Body of pancreas (tissue), 4 donors: ENCODE data around the gene TMEM86B.
A peak's percentile ranks its signal among the peaks of the same experiment; 100 is the strongest.
"Not testable (repeated sequence)": the region's sequence is repeated elsewhere in the genome, so short reads cannot be mapped to it uniquely, and the experiment has no call there.

ENCODE experiments used
- POLR2A ChIP-seq, 3 donors: fragments of 450-650 bp; IDR thresholded peaks; one replicate each; pipeline ENCODE4 v1.6.1; 2016; ENCODE audit warnings: antibody characterized with exemption in 3 of 3, mild to moderate bottlenecking in 2 of 3
- TF ChIP-seq, protein P1 (sequence below), 7 experiments: fragments of 450-650 bp in 4 of 7; fragments of 200-600 bp in 3 of 7; sonication (generic) in 3 of 7; IDR thresholded peaks; one replicate each; pipeline ENCODE4 v1.5.1; 2016 to 2019; ENCODE audit warnings: antibody characterized with exemption in 7 of 7

DNA sequence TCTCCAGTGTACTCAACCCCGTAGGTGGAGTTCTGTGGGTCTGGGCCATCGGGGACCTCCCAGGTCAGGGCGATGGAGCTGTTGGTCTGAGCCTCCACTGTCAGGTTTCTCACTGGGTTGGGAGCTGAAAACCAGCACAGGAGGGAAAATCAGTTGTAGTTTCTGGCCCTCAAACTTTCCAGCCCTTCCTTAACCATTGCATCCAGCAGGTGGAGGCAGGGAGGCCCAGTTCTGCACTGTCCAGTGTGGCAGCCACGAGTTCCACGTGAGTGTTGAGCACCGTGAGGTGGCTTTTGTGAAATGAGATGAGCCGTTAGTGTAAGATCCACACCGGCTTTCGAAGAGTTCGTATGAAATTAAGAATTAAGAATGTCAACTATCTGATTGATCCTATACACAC is 26.4 kb downstream of the TMEM86B start:
- TF ChIP-seq, protein P1, sequence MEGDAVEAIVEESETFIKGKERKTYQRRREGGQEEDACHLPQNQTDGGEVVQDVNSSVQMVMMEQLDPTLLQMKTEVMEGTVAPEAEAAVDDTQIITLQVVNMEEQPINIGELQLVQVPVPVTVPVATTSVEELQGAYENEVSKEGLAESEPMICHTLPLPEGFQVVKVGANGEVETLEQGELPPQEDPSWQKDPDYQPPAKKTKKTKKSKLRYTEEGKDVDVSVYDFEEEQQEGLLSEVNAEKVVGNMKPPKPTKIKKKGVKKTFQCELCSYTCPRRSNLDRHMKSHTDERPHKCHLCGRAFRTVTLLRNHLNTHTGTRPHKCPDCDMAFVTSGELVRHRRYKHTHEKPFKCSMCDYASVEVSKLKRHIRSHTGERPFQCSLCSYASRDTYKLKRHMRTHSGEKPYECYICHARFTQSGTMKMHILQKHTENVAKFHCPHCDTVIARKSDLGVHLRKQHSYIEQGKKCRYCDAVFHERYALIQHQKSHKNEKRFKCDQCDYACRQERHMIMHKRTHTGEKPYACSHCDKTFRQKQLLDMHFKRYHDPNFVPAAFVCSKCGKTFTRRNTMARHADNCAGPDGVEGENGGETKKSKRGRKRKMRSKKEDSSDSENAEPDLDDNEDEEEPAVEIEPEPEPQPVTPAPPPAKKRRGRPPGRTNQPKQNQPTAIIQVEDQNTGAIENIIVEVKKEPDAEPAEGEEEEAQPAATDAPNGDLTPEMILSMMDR (IDR thresholded peaks at IDR 0.05) = peak in 1 of 7 experiments; percentile 4
- not testable (repeated sequence) for TF ChIP-seq POLR2A (IDR thresholded peaks at IDR 0.05)
